WTC11 (cell line): ENCODE results near the gene DGUOK.

Experiments
- ATF1 ChIP-seq: sonication (generic); formaldehyde crosslinking; IDR thresholded peaks from 2 replicates; pipeline ENCODE4 v1.8.1; 2023; ENCODE audit warnings: mild to moderate bottlenecking, moderate library complexity, missing genetic modification reagents
- CREM ChIP-seq: sonication (generic); formaldehyde crosslinking; IDR thresholded peaks from 2 replicates; pipeline ENCODE4 v1.8.1; 2022; ENCODE audit warnings: mild to moderate bottlenecking, missing genetic modification reagents, moderate library complexity
- GRHL2 ChIP-seq: fragments of 250-450 bp; sonication (Bioruptor Pico); IDR thresholded peaks from 2 replicates; pipeline ENCODE4 v1.8.0; 2022; ENCODE audit warnings: mild to moderate bottlenecking, moderate library complexity; ENCODE audit not compliant: insufficient replicate concordance, severe bottlenecking
- NFYB ChIP-seq: sonication (generic); formaldehyde crosslinking; conservative IDR thresholded peaks from 2 replicates; pipeline ENCODE4 v1.8.0; 2022; ENCODE audit warnings: low read depth, missing genetic modification reagents
- NR3C1 ChIP-seq: sonication (generic); formaldehyde crosslinking; conservative IDR thresholded peaks from 2 replicates; pipeline ENCODE4 v1.8.1; 2023; ENCODE audit warnings: low read depth, mild to moderate bottlenecking, missing genetic modification reagents
- PRRX2 ChIP-seq: fragments of 250-450 bp; sonication (Bioruptor Pico); IDR thresholded peaks from 2 replicates; pipeline ENCODE4 v1.8.0; 2021; ENCODE audit warnings: mild to moderate bottlenecking
- ZNF317 ChIP-seq: sonication (generic); formaldehyde crosslinking; IDR thresholded peaks from 2 replicates; pipeline ENCODE4 v1.8.1; 2023; ENCODE audit warnings: low read depth, mild to moderate bottlenecking, moderate library complexity, missing genetic modification reagents, borderline replicate concordance
- ZNF396 ChIP-seq: fragments of 250-450 bp; sonication (Bioruptor Pico); IDR thresholded peaks from 2 replicates; pipeline ENCODE4 v1.8.0; 2021; ENCODE audit warnings: mild to moderate bottlenecking, moderate library complexity, borderline replicate concordance
- TF ChIP-seq, protein P1 (sequence below): sonication (generic); formaldehyde crosslinking; IDR thresholded peaks from 2 replicates; pipeline ENCODE4 v1.8.1; 2022; ENCODE audit warnings: mild to moderate bottlenecking, moderate library complexity, missing genetic modification reagents
- TF ChIP-seq, protein P2 (sequence below): fragments of 200-600 bp; IDR thresholded peaks from 2 replicates; pipeline ENCODE4 v1.8.0; 2022; ENCODE audit warnings: antibody characterized with exemption
- TF ChIP-seq, protein P3 (sequence below): sonication (generic); formaldehyde crosslinking; IDR thresholded peaks from 2 replicates; pipeline ENCODE4 v1.8.0; 2022; ENCODE audit warnings: mild to moderate bottlenecking, missing genetic modification reagents
- TF ChIP-seq, protein P4 (sequence below): sonication (generic); formaldehyde crosslinking; IDR thresholded peaks from 2 replicates; pipeline ENCODE4 v1.8.1; 2022; ENCODE audit warnings: low read depth, missing genetic modification reagents, borderline replicate concordance

DNA sequence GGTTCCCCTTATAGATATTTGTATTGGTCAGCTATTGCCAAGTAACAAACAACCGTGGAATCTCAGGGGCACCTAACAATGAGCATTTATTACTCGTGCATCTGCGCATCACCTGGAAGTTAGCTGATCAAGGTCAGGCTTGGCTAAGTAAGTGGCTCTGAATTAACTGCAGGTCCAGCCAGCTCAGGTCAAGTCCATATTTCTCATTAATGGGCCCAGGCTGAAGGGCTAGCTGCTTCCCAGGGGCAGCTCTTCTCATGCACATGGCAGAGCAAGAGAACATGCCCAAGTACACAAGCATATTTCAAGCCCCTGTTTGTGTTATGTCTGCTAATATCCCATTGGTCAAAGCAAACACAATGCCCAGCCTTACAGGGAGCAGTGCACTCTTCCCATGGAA, 7.8 kb upstream of the DGUOK start:
- TF ChIP-seq, protein P1, sequence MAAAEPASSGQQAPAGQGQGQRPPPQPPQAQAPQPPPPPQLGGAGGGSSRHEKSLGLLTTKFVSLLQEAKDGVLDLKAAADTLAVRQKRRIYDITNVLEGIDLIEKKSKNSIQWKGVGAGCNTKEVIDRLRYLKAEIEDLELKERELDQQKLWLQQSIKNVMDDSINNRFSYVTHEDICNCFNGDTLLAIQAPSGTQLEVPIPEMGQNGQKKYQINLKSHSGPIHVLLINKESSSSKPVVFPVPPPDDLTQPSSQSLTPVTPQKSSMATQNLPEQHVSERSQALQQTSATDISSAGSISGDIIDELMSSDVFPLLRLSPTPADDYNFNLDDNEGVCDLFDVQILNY (CRISPR knock-in tag): no peak
- TF ChIP-seq, protein P2, sequence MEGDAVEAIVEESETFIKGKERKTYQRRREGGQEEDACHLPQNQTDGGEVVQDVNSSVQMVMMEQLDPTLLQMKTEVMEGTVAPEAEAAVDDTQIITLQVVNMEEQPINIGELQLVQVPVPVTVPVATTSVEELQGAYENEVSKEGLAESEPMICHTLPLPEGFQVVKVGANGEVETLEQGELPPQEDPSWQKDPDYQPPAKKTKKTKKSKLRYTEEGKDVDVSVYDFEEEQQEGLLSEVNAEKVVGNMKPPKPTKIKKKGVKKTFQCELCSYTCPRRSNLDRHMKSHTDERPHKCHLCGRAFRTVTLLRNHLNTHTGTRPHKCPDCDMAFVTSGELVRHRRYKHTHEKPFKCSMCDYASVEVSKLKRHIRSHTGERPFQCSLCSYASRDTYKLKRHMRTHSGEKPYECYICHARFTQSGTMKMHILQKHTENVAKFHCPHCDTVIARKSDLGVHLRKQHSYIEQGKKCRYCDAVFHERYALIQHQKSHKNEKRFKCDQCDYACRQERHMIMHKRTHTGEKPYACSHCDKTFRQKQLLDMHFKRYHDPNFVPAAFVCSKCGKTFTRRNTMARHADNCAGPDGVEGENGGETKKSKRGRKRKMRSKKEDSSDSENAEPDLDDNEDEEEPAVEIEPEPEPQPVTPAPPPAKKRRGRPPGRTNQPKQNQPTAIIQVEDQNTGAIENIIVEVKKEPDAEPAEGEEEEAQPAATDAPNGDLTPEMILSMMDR: no peak
- TF ChIP-seq CREM (CRISPR knock-in tag) (no peak), ZNF317 (CRISPR knock-in tag) (no peak), PRRX2 (CRISPR knock-in tag) (no peak), ZNF396 (CRISPR knock-in tag) (no peak), NR3C1 (CRISPR knock-in tag) (no peak), NFYB (no peak), GRHL2 (CRISPR knock-in tag) (no peak), ATF1 (CRISPR knock-in tag) (no peak)
- TF ChIP-seq, protein P3, sequence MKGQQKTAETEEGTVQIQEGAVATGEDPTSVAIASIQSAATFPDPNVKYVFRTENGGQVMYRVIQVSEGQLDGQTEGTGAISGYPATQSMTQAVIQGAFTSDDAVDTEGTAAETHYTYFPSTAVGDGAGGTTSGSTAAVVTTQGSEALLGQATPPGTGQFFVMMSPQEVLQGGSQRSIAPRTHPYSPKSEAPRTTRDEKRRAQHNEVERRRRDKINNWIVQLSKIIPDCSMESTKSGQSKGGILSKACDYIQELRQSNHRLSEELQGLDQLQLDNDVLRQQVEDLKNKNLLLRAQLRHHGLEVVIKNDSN (CRISPR knock-in tag): no peak
- TF ChIP-seq, protein P4, sequence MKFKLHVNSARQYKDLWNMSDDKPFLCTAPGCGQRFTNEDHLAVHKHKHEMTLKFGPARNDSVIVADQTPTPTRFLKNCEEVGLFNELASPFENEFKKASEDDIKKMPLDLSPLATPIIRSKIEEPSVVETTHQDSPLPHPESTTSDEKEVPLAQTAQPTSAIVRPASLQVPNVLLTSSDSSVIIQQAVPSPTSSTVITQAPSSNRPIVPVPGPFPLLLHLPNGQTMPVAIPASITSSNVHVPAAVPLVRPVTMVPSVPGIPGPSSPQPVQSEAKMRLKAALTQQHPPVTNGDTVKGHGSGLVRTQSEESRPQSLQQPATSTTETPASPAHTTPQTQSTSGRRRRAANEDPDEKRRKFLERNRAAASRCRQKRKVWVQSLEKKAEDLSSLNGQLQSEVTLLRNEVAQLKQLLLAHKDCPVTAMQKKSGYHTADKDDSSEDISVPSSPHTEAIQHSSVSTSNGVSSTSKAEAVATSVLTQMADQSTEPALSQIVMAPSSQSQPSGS: no peak
